BJ (cell line): ENCODE measurements around the gene COL5A1. TPM values are rescaled to one million over a fixed set of nuclear protein-coding genes. Genes with fewer than 3 reads are reported as not detected.

ENCODE experiments used
- CTCF ChIA-PET: fragments of 350-600 bp; formaldehyde crosslinking; extraction: SDS; loops from one replicate; lab custom pipeline; 2021; ENCODE audit warnings: antibody characterized with exemption, inconsistent platforms; lab: Yijun Ruan, JAX
- POLR2A ChIA-PET: fragments of 300-600 bp; sonication (Branson Sonifier 250); formaldehyde crosslinking; extraction: SDS; loops from one replicate; lab custom pipeline; 2021; ENCODE audit warnings: antibody characterized with exemption; lab: Charles Lee
- DNase-seq: peaks from one replicate; pipeline ENCODE4 v3.0.0-alpha.2; 2011; ENCODE audit warnings: low read depth
- H3K27me3 ChIP-seq: 2 replicates; pipeline ENCODE4 v1.6.0; 2011; ENCODE audit warnings: low read length; ENCODE audit not compliant: control insufficient read depth, insufficient read depth
- H3K36me3 ChIP-seq: 2 replicates; pipeline ENCODE4 v1.5.1; 2011; ENCODE audit warnings: low read length; ENCODE audit not compliant: control insufficient read depth, insufficient read depth
- H3K4me3 ChIP-seq: 2 replicates; pipeline ENCODE4 v1.5.1; 2011; ENCODE audit warnings: low read depth, mild to moderate bottlenecking, control low read depth, low read length
- polyA plus RNA-seq: library from polyadenylated mRNA; depleted of rRNA; stranded (reverse); fragments of >200 nt; gene quantifications from 2 replicates; pipeline ENCODE4 v1.2.3, GENCODE V29; 2011
- TF ChIP-seq, protein P1 (sequence below): IDR thresholded peaks from 2 replicates; pipeline ENCODE4 v1.5.1; 2011; ENCODE audit warnings: low read depth, mild to moderate bottlenecking, control low read depth, inconsistent platforms, low read length, moderate library complexity; ENCODE audit not compliant: insufficient read depth

The COL5A1 gene
- polyA plus RNA-seq, 1 experiment = 251 TPM

GRCh38 chr9:134739660-134739968, 98.0 kb downstream of the COL5A1 start:
- Histone ChIP-seq H3K4me3 (no peak overlapping the region), H3K36me3 (peaks cover 65% of the 10 kb centered on the region), H3K27me3 (no peaks in the 10 kb centered on the region)
- CTCF ChIA-PET = interaction anchor here (0.9 to 2.9 kb wide), 7 partner anchors 10 to 294 kb away, joined by 3 to 26 read pairs (median 4); no protein-coding TSS in a partner anchor
- TF ChIP-seq, protein P1, sequence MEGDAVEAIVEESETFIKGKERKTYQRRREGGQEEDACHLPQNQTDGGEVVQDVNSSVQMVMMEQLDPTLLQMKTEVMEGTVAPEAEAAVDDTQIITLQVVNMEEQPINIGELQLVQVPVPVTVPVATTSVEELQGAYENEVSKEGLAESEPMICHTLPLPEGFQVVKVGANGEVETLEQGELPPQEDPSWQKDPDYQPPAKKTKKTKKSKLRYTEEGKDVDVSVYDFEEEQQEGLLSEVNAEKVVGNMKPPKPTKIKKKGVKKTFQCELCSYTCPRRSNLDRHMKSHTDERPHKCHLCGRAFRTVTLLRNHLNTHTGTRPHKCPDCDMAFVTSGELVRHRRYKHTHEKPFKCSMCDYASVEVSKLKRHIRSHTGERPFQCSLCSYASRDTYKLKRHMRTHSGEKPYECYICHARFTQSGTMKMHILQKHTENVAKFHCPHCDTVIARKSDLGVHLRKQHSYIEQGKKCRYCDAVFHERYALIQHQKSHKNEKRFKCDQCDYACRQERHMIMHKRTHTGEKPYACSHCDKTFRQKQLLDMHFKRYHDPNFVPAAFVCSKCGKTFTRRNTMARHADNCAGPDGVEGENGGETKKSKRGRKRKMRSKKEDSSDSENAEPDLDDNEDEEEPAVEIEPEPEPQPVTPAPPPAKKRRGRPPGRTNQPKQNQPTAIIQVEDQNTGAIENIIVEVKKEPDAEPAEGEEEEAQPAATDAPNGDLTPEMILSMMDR = no peak
- no peak for DNase-seq
- POLR2A ChIA-PET = no interaction called here

DNA sequence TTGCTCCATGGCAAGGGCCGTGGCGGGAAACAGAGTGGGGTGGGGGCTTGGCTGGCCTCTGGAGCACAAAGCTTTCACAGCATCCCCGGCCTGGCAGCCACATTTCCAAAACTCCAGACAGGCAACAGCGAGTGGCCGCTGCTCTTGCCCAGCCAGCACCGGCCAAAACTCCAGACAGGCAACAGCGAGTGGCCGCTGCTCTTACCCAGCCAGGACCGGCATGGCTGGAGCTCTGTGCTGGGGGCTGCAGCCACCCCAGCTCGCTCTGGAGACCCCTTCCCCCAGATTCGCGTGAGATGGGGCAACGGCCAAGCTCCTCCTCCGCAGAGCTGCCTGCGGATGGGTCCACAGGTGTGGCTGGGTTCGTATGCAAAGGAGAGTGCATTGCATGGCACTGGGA, 98.5 kb downstream of the COL5A1 start:
- POLR2A ChIA-PET = no interaction called here
- DNase-seq = no peak
- Histone ChIP-seq H3K36me3 (peaks cover 67% of the 10 kb centered on the region), H3K4me3 (no peak overlapping the region), H3K27me3 (no peaks in the 10 kb centered on the region)
- TF ChIP-seq, protein P1 = no peak
- CTCF ChIA-PET = interaction anchor here (0.9 to 2.9 kb wide), 3 partner anchors 10 to 294 kb away, joined by 3 to 26 read pairs (median 3); no protein-coding TSS in a partner anchor

DNA sequence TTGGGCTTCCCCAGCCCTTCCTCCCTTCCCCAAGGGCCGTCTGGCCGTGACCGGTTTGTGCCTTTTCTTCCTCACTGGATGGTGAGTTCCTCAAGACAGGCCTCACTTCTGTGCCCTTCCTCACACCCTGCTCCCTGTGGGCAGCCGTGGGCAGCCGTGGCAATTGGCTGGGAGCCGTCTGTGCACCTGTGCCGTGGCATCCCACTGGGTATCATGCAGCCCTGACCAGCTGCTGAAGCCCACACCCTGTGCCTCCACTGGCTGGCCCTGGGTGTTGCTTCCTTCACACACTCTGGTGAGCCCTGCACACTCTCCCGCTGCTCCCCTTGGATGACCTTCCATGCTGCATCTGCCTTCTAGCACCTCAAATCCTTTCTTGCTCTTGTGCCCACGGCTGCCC, 100.2 kb downstream of the COL5A1 start:
- TF ChIP-seq, protein P1 = no peak
- no peak for DNase-seq
- H3K27me3 ChIP-seq = no peaks in the 10 kb centered on the region
- H3K4me3 ChIP-seq = no peak overlapping the region
- H3K36me3 ChIP-seq = peaks cover 75% of the 10 kb centered on the region
- ChIA-PET CTCF (interaction anchor here (4.3 kb wide), 1 partner anchor 293 kb away, joined by 20 read pairs; no protein-coding TSS in a partner anchor), POLR2A (no interaction called here)

GRCh38 chr9:134742822-134743535, 101.4 kb downstream of the COL5A1 start:
- DNase-seq = no peak
- TF ChIP-seq, protein P1 = 0 out of 2 replicates have a peak, but pooled peaks have one; percentile 8
- no peak overlapping the region for H3K4me3 ChIP-seq
- ChIA-PET POLR2A (no interaction called here), CTCF (interaction anchor here (0.6 to 4.3 kb wide), 4 partner anchors 9 to 300 kb away, joined by 3 to 20 read pairs (median 4); no protein-coding TSS in a partner anchor)
- H3K36me3 ChIP-seq = peaks cover 71% of the 10 kb centered on the region
- no peaks in the 10 kb centered on the region for H3K27me3 ChIP-seq

- Histone ChIP-seq H3K4me3 (no peak overlapping the region), H3K27me3 (no peaks in the 10 kb centered on the region), H3K36me3 (peaks cover 73% of the 10 kb centered on the region)
- ChIA-PET CTCF (interaction anchor here (2.0 to 4.3 kb wide), 2 partner anchors 19 to 295 kb away, joined by 4 to 20 read pairs; no protein-coding TSS in a partner anchor), POLR2A (no interaction called here)
- no peak for DNase-seq
- TF ChIP-seq, protein P1 = no peak
Measured at GRCh38 chr9:134743853-134744252, 102.2 kb downstream of the COL5A1 start.
